ENCODE data around the gene PGM3.

Gene PGM3

DNA sequence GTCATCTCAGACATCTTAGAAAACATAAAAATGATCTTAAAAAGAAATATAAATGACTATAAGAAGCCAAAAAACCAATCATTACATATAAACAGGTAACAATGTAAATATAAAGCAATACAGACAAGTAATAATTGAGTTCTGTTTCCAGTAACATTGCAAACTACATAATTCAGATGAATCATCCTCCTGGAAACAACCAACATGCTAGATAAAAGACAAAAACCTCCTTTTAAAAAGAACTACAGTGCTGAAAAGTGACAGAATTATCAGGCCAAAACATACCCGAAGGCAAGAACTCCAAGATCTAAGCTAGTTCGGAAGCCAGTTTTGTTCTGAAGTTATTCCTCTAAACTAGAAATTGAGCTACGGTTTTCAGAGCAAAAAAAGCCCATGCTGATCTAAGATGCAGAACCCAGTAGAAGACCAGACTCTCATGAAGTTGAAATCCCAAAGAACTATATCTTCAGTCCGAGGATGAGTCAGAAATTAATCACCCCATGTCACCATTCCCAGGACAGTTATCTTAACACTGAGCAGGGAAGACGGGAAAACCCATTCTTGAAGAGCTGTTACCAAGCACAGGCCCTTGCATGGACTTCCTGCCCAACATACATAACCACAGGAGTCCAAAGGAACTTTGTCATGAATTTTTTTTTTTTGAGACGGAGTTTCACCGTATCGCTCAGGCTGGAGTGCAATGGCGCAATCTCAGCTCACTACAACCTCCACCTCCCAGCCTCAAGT is 9.8 kb downstream of the PGM3 start:
- no peak for DNase-seq

DNA sequence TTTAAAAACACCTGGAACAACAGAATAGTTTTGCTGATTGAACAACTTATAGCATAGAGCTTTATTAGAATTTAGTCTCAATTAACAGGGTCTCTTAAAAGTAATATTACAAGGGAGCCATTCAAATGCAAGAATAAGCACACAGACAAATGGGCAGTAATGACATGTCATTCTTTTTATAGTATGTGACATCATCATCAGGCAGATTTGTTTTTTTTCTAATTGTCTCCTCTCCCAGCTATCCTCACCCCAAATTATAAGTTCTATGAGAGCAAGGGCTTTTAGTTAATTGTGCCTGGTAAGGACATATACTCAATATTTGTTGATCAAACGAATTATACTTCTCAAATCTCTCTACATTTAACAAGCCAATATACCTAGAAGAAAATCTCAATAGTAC is 11.0 kb downstream of the PGM3 start:
- no peak for DNase-seq

- DNase-seq: no peak
Observed at GRCh38 chr6:83180426-83180950, 12.6 kb downstream of the PGM3 start.

DNA sequence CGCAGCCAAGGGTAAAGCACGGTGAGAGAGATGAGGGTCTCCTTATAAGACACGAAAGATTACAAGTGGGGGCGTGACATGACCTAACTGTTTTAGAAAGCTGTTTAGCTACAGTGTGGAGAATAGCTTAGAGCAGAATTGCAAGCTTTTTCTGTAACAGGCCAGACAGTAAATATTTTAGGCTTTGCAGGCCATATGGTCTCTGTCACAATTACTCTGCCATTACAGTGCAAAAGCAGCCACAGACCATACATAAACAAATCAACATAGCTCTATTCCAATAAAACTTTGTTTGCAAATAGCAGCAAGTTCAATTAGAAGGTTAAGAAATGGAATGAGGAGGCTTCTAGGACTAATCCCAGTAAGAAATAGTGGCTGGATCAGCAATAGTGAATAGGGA is 16.8 kb downstream of the PGM3 start:
- DNase-seq: no peak

DNA sequence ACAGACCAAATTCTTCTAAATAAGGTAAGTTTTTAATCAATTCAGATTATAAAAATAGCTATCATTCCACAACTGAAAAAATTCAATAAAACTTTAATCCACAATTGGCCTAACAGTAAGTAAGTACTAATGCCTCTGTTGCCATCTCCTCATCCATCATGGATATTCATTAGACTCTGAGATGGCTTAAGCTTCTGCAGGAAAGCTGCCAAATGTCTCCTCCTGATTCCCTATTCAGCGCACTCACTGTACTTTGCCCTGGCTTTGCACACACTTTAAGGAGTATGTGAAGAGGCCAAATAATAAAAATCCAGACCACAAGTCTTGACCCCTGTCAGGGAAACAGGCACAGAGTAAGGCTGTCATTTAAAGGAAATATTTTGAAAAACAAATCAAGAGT is 23.6 kb downstream of the PGM3 start:
- DNase-seq: no peak

GRCh38 chr6:83169106-83169505 is 24.0 kb downstream of the PGM3 start:
- DNase-seq: no peak

DNA sequence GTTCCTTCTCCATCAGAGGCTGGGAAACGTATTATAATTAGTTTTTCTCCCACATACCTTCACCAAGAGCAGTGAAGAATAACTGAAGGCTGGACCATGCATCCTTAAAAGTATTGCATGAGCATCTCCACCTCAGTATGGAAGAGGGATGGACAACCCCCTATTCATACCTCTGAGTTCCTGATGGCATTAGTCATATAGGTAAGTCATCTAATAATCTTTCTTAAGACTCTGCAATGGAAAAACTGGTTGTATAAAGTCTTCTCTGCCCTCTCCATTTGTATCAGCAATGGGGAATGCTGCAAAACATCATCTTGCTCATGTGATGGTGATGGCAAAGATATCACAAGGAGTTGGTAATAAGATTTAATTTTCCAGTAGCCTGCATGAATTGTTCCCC is 24.5 kb downstream of the PGM3 start:
- no peak for DNase-seq

GRCh38 chr6:83167726-83168278 is 25.3 kb downstream of the PGM3 start:
- no peak for DNase-seq

DNA sequence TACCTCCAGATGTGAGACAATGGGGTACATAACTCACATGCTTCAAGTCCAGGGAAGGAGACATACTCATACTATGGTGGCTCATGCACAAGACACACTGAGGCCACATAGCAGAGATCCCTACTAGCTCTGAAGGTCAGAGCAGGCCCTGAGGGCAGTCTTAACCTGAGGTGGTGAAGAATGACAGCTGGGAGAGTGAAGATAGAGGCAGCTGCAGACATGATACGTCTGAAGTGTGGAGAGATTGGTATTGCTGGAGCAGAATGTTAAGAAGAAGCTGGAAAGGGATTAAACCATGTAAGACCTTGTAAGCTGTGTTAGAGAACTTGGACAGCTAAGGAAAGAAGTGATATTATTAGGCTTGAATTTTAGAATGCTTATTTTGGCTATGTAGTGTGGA is 32.9 kb downstream of the PGM3 start:
- DNase-seq: no peak

GRCh38 chr6:83155794-83156193 is 37.3 kb downstream of the PGM3 start:
- no peak for DNase-seq

- DNase-seq: no peak
Observed at GRCh38 chr6:83153883-83154521, 39.1 kb downstream of the PGM3 start.

- DNase-seq: no peak
Observed at GRCh38 chr6:83152913-83153312, 40.2 kb downstream of the PGM3 start.

- DNase-seq: no peak
Observed at GRCh38 chr6:83151114-83151513, 42.0 kb downstream of the PGM3 start.

DNA sequence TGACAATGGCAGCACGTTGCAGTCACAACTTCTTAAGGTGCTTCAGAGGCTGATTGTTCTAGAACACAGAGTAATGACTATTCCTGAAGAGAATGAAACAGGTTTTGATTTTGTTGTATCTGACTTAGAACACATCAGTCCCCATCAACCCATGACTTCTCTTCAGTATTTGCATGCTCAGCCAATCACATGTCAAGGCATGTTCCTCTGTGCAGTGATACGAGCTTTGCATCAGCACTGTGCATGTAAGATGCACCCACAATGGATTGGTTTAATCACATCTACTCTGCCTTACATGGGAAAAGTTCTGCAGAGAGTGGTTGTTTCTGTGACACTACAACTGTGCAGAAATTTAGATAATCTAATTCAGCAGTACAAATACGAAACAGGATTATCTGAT is 54.3 kb downstream of the PGM3 start:
- no peak for DNase-seq

GRCh38 chr6:83138118-83138722 is 54.8 kb downstream of the PGM3 start:
- DNase-seq: no peak

- DNase-seq: no peak
Observed at GRCh38 chr6:83132121-83132520, 60.9 kb downstream of the PGM3 start.

DNA sequence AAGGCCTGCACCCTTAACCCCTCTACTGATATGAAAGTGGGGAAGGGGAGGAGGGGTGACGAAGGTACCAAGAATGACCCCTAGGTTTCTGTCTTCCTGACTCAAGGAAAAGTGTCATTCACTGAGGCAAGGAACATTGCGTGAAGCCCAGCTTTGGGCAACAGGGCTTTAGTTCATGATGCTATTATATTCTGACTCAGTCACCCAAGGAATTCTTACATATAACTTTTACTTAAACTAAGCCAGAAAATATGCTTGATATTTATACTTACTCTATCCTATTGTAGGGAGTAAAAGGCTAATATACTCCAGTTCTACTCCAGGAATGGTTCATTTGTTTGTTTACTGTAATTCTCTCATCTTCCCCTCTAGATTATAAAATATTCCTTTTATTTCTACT is 65.1 kb downstream of the PGM3 start:
- no peak for DNase-seq

GRCh38 chr6:83127258-83127657 is 65.8 kb downstream of the PGM3 start:
- no peak for DNase-seq

DNA sequence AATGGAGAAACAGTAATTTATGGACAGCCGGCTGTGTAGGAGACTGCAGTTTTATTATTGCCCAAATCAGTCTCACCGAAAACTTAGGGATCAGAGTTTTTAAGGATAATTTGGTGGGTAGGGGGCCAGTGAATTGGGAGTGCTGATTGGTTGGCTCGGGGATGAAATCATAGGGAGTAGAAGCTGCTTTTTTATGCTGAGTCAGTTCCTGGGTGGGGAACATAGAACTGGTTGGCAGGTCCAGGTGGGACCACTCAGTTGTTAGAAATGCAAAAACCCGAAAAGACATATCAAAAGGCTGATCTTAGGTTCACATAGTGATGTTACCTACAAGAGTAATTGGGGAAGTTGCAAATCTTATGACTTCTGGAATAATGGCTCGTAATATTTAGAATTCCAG is 66.3 kb downstream of the PGM3 start:
- DNase-seq: no peak

GRCh38 chr6:83126223-83126622 is 66.8 kb downstream of the PGM3 start:
- no peak for DNase-seq

DNA sequence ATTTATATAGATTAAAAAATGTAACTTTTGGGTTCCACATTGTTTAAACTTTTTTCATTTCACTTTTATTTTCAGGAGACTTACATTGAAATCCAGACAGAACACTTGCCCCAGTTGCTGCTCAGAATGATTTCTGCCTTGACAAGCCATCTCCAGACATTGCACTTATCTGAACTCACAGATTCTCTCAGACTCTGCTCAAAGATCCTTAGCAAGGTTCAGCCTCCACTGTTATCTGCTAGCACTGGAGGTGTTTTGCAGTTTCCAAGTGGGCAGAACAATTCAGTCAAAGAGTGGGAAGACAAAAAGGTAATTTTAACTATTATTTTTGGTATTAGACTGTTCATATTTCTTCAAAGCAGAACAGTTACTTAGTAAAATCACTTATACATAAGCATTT is 67.6 kb downstream of the PGM3 start:
- no peak for DNase-seq

DNA sequence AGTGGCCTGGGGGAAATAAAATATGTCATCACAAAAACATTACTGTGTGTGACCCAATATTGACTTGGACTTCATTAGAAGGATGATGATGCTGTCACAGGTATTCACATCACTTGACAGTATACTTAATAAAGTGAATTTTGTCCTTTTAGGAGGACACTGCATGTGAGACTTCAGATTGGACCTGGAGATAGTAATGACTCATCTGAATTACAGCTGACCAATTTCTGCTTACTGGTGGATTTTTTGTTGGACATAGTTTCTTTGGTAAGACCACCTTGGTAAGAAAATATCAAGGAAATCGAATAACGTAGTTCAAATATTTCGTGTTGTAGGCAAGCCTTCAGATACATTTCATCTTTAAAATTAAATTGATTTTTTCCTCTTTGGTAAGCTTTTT is 68.5 kb downstream of the PGM3 start:
- DNase-seq: no peak

- no peak for DNase-seq
Observed at GRCh38 chr6:83119742-83120300, 73.2 kb downstream of the PGM3 start.

DNA sequence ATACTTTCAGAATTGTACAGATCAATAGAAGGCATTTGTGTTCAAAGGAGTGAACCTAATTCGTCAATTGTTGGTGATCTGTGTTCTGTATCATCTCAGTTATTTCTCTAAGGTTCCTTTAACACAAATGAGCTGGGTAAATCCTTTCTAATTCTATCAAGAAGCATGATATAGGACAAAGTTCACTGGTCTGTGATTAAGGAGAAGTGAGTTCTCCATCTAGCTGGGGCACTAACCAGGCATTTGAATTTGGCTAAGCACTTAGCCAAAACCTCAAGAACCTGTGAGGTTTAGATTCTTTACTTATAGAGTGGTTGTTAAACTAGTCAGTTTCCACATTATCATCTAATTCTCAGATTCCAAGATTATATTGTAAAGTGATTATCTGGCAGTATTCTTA is 75.3 kb downstream of the PGM3 start:
- DNase-seq: no peak

All from NCI-H2081 (cell line).